C4-2B (cell line): ENCODE results near the gene PTPRN2.

Source experiments
- H3K27ac ChIP-seq: fragments of 450-650 bp; 2 replicates; pipeline ENCODE4 v1.5.1; 2017
- CTCF ChIP-seq: fragments of 450-650 bp; conservative IDR thresholded peaks from 2 replicates; pipeline ENCODE4 v1.5.1; 2017; ENCODE audit warnings: mild to moderate bottlenecking
- ZFX ChIP-seq: fragments of 450-650 bp; IDR thresholded peaks from 2 replicates; pipeline ENCODE4 v1.6.1; 2017

The PTPRN2 gene

GRCh38 chr7:158116235-158116634 is 471.4 kb downstream of the PTPRN2 start:
- no peak overlapping the region for H3K27ac ChIP-seq
- TF ChIP-seq CTCF (no peak), ZFX (no peak)

- no peak overlapping the region for H3K27ac ChIP-seq
- TF ChIP-seq CTCF, result no peak
- TF ChIP-seq ZFX, result no peak
These were observed 473.4 kb downstream of the PTPRN2 start for GRCh38 chr7:158114056-158114850.

- no peak overlapping the region for H3K27ac ChIP-seq
- TF ChIP-seq CTCF (no peak), ZFX (no peak)
These were observed 474.1 kb downstream of the PTPRN2 start for GRCh38 chr7:158113321-158114025.

GRCh38 chr7:158112571-158113320 is 474.9 kb downstream of the PTPRN2 start:
- TF ChIP-seq CTCF (no peak), ZFX (no peak)
- H3K27ac ChIP-seq, result no peak overlapping the region

GRCh38 chr7:158111906-158112570 is 475.6 kb downstream of the PTPRN2 start:
- TF ChIP-seq ZFX (no peak), CTCF (no peak)
- H3K27ac ChIP-seq, result no peak overlapping the region

- TF ChIP-seq CTCF (no peak), ZFX (no peak)
- H3K27ac ChIP-seq, result no peak overlapping the region
These were observed 476.4 kb downstream of the PTPRN2 start for GRCh38 chr7:158111049-158111751.
